ENCODE measurements around the gene CACNA1D.

Gene CACNA1D

DNA sequence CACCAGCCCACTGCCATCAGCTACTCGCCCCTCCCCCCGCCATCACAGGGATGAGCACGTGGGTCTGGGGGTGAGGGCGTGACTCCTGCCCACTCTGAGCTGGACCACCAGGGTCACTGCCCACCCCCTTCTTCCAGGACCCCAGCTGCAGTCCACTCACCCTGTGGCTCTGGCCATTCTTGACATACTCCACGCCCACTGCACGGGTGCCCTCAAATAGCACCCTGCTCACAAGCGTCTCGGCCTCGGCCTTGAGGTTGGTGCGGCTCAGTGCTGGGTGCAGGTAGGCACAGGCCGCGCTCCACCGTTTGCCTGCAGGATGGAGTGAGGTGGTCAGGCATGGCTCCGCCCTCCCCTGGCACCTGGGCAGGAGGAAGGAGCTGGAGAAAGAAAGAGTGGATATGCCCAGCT lies 327.9 kb downstream of the CACNA1D start:
- no peak for DNase-seq (ENCODE audit: low read depth)

DNA sequence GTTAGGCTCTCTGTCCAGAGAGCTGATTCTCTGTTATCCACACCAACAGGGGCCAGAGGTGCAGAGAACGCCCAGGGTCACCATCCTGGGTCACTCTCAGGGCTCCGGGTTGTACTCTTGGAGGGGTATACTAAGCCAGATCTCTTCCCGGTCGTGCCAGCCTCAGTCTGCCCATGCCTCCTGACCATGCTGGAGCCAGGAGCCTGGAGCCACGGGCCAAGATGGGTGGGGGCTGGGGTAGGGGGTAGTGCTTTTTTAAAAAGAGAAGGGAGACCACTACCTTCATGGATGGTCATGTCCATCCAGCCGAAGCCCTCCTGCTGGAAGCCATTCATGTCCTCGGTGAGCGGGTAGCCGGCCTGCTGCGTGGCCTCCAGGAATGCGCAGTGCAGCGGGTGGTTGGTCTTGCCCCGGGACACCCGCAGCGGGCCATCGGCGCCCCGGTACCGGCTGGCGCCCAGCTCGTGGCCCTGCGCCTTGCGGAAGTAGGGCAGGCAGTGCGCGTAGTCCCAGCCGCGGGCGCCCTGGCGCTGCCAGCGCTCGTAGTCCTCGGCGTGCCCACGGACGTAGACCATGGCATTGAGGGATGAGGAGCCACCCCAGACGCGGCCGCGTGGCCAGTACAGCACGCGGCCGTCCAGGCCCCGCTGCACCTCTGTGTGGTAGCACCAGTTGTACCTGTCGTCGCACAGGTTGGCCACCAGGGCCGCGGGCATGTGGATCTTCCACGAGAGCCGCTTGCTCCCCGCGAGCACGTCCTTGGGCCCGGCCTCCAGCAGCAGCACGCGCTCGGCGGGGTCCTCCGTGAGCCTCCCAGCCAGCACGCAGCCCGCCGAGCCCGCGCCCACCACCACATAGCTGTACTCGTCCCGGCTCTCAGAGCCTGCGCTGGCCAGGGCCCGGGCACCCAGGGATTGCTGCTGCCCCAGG lies 328.9 kb downstream of the CACNA1D start:
- DNase-seq (ENCODE audit: low read depth): no peak

DNA sequence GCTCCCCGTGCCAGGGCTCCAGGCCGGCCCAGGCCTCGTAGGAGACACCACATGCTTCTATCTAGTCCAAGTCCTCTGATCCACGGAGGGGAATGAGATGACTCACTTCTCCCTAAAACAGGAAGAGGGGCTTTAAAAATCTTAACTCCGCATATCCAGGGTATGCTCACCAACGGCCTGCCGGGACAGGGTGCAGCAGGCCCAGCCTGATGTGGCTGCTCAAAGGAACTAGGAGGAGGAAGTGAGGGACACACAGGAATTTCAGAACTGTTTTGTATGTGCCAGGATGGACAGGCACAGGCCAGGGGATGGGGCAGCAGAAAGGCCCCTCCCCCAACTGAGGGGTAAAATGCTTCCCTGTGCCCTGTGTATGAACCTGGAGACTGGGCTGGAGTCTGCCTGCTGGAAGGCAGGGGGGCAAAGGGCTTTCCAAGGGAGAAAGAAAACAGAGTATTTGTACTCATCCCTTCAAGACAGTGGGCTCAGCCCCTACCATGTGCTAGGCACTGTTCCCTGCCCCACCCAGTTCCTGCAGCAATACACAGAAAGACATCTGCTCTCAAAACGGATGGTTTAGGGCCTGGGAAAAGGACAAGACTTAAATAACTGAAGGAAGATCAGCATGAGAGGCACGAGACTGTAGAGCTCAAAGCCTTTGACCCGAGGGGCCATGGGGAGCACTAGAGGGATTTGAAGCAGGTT lies 329.7 kb downstream of the CACNA1D start:
- DNase-seq (ENCODE audit: low read depth): no peak

GRCh38 chr3:53824795-53825194 lies 330.4 kb downstream of the CACNA1D start:
- DNase-seq (ENCODE audit: low read depth): no peak

DNA sequence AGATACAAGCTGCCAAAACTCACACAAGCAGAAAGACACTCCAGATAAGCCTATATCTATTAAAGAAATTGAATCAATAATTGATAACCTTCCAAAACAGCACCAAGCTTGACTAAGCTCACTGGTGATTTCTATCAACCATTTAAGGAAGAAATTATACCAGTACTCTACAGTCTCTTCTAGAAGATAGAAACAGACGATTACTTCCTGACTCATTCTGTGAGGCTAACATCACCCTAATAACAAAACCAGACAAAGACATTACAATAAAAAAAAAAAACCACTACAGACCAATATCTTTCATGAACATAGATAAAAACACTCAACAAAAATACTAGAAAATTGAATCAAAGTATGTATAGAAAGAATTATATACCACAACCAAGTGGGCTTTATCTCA lies 331.6 kb downstream of the CACNA1D start:
- no peak for DNase-seq (ENCODE audit: low read depth)

DNA sequence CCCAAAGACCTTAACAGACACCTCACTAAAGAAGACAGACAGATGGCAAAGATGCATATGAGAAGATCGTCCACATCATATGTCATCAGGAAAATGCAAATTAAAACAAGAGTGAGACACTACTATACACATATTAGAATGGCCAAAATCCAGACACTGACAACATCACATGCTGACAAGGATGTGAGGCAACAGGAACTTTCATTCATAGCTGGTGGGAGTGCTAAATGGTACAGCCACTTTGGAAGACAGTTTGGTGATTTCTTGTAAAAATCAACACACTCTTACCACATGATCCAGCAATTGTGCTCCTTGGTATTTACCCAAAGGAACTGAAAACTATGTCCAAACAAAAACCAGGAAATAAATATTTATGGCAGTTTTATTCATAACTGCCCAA lies 334.2 kb downstream of the CACNA1D start:
- no peak for DNase-seq (ENCODE audit: low read depth)

- no peak for DNase-seq (ENCODE audit: low read depth)
These were observed 335.2 kb downstream of the CACNA1D start for GRCh38 chr3:53829605-53830004.

DNA sequence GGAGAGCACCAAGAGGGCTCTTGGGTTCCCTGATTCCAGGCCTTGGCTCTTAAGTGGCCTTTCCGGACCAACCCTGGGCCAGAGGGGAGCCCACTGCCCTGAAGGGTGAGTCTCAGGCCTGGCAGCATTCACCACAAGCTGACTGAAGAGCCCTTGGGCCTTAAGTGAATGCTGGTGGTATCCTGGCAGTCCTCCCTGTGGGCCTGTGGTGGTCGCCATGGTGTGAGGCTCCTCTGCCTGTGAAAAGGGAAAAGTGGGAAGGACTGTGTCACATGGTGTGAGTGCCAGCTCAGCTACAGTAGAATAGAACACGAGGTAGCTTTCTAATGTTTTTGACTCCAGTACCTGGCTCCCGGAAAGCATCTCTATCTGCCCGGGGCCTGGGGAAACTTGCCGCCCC lies 336.5 kb downstream of the CACNA1D start:
- DNase-seq (ENCODE audit: low read depth): no peak

GRCh38 chr3:53833053-53833645 lies 338.7 kb downstream of the CACNA1D start:
- no peak for DNase-seq (ENCODE audit: low read depth)

- no peak for DNase-seq (ENCODE audit: low read depth)
These were observed 339.3 kb downstream of the CACNA1D start for GRCh38 chr3:53833700-53834099.

GRCh38 chr3:53834429-53835095 lies 340.2 kb downstream of the CACNA1D start:
- DNase-seq (ENCODE audit: low read depth): no peak

DNA sequence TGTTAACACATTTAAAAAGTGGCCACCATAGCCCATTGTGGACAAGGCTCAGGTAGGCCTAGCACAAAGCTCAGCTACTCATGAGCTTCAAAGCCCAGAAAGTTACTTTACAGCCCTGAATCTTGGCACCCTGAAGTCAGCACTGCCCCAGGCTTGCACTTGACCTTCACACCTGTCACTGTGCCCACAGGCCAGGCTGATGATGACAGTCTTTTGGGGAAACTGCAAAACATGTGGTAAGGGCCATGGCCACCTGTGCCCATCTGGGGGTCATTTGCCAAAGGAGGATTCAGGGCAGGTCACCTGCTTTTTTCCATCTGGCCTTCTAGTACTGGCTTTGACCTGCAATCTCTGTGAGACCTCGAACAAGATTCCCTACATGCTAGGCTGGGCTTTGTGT lies 340.8 kb downstream of the CACNA1D start:
- DNase-seq (ENCODE audit: low read depth): no peak

DNA sequence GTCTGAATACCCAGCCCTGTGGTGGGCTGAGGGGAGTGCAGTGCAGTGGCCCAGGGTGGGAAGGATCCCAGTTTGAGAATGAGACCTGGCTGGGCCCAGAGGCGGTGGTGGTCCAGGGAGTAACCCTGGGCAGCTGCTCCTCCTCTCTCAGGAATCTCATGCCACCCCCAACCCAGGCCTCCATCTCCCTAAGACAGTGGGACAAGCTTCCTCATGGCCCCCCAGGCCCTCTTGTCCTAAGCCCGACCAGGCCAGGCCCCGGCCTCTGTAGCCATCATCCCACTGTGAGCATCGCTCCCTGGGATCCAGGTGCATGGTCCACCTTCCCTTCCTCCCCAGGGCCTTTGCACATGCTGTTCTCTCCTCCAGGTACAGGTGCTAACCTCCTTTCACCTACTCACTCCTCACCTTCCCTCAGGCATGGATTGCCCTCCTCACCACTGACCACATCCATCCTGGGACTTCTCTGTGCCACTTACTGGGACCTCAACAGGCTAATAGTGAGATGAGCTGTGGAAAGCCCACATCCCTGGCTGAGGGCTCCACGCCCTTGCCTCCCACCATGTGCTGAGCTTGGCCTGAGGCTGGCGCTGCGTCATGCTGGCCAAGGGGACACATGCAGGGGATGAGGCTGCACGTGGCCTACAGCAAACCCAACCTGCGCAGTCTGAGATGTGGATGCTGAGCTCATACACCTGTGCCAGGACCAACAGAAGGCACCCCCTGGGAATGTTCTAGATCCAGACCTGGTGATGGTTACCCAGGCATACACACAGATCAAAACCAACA lies 341.9 kb downstream of the CACNA1D start:
- no peak for DNase-seq (ENCODE audit: low read depth)

DNA sequence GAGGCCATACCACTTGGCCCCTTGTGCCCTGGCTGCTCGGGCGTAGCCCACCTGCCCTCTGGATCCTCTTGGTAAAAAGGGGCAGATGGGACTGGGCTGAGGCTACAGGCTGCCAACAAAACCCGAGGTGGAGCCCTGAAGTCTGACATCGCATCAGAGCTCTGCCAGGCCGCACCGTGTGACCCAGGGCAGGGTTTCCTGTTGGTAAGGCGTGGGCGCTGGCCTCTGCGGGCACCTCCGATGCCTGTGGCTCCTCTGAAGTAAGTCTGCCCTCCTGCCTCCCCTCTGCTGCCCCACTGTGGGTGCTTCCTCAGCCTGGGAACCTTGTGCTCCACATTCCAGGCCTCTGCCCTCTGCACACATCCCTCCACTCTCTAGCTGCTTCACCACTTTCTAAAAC lies 342.9 kb downstream of the CACNA1D start:
- no peak for DNase-seq (ENCODE audit: low read depth)

- no peak for DNase-seq (ENCODE audit: low read depth)
These were observed 346.9 kb downstream of the CACNA1D start for GRCh38 chr3:53841296-53841695.

DNA sequence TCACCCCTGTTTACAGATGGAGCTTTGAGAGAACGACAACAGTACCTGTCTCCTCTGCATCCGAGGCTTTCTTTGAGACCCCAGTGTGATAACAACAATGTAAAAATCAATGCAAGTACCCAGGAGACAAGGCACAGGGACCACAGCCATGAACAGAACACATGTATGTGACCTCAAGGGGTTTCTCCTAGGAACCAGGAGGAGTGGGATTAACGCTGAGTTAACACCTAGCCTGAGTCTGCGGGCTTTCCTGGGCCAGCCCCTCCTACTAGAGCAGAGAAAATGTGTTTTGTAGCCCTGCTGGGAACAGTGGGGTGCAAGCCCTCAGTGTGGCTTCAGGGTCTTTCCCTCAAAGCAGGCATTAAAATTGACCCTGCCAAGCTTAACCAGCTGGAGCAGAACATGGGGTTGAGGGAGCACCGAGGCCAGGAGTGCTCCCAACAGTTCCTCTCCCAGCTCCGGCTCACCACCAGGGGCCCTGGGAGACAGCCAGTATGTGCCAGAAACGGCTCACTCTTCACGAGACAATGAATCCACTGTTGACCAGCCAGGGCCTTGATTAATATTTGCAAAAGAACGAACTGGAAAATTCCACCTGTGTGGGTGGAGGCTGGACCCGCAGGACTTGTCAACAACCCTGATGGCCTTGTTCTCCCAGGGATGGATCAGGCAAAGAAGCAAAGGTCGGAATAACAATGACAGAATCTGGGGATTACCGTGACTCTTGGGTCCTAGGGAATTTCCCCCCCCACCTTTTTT lies 348.2 kb downstream of the CACNA1D start:
- DNase-seq (ENCODE audit: low read depth): no peak

GRCh38 chr3:53843195-53844177 lies 349.1 kb downstream of the CACNA1D start:
- DNase-seq (ENCODE audit: low read depth): no peak

- DNase-seq (ENCODE audit: low read depth): no peak
These were observed 350.1 kb downstream of the CACNA1D start for GRCh38 chr3:53844262-53845102.
